Neural cell (in vitro differentiated cells): Measurements from ENCODE around the gene SULF2. TPM values are rescaled to one million over a fixed set of nuclear protein-coding genes. Genes with fewer than 3 reads are reported as not detected.

Experiments
- H2AFZ ChIP-seq: fragments of 200-600, 300-800 bp; sonication (generic), shearing (Covaris generic); 2 replicates; pipeline ENCODE4 v1.6.0; 2014; ENCODE audit warnings: low read depth, mild to moderate bottlenecking, antibody characterized with exemption, low read length, moderate library complexity
- H3F3A ChIP-seq: fragments of 200-600 bp; shearing (Covaris generic); 2 replicates; pipeline ENCODE4 v1.6.1; 2016; ENCODE audit warnings: mild to moderate bottlenecking, moderate library complexity, mixed read lengths, antibody characterized with exemption, low read length; ENCODE audit not compliant: insufficient read depth, poor library complexity, severe bottlenecking
- H3K27ac ChIP-seq: fragments of 200-600, 300-800 bp; sonication (generic), shearing (Covaris generic); 2 replicates; pipeline ENCODE4 v1.5.1; 2014; ENCODE audit warnings: mild to moderate bottlenecking, low read length, moderate library complexity
- H3K27me3 ChIP-seq: fragments of 300-800, 200-600 bp; sonication (generic), shearing (Covaris generic); 2 replicates; pipeline ENCODE4 v1.6.0; 2014; ENCODE audit warnings: mild to moderate bottlenecking, low read depth, low read length, moderate library complexity; ENCODE audit not compliant: insufficient read depth
- H3K36me3 ChIP-seq: fragments of 300-800, 200-600 bp; sonication (generic), shearing (Covaris generic); 2 replicates; pipeline ENCODE4 v1.5.1; 2014; ENCODE audit warnings: mild to moderate bottlenecking, antibody characterized with exemption, low read length, moderate library complexity; ENCODE audit not compliant: insufficient read depth
- H3K4me2 ChIP-seq: fragments of 300-800, 200-600 bp; sonication (generic), shearing (Covaris generic); 2 replicates; pipeline ENCODE4 v1.6.0; 2014; ENCODE audit warnings: mild to moderate bottlenecking, low read length
- H3K4me3 ChIP-seq: fragments of 300-800, 200-600 bp; sonication (generic), shearing (Covaris generic); 2 replicates; pipeline ENCODE4 v1.5.1; 2014; ENCODE audit warnings: mild to moderate bottlenecking, low read length, moderate library complexity
- H3K79me2 ChIP-seq: fragments of 200-600 bp; shearing (Covaris generic); replicated peaks from 2 replicates; pipeline ENCODE4 v1.6.0; 2014; ENCODE audit warnings: mild to moderate bottlenecking, low read length, moderate library complexity; ENCODE audit not compliant: insufficient read depth
- H3K9ac ChIP-seq: fragments of 300-800, 200-600 bp; sonication (generic), shearing (Covaris generic); 2 replicates; pipeline ENCODE4 v1.6.1; 2016; ENCODE audit warnings: mild to moderate bottlenecking, low read length, mixed read lengths
- H3K9me2 ChIP-seq: fragments of 200-600 bp; shearing (Covaris generic); 2 replicates; pipeline ENCODE4 v1.6.1; 2016; ENCODE audit warnings: mild to moderate bottlenecking, low read length, mixed read lengths; ENCODE audit not compliant: insufficient read depth
- H3K9me3 ChIP-seq: fragments of 200-600, 300-800 bp; sonication (generic), shearing (Covaris generic); 2 replicates; pipeline ENCODE4 v1.6.1; 2016; ENCODE audit warnings: mild to moderate bottlenecking, mixed run types, low read length, moderate library complexity, mixed read lengths
- H4K20me1 ChIP-seq: fragments of 200-600 bp; shearing (Covaris generic); 2 replicates; pipeline ENCODE4 v1.6.1; 2016; ENCODE audit warnings: mild to moderate bottlenecking, mixed run types; ENCODE audit not compliant: insufficient read depth
- CTCF ChIP-seq: fragments of 450-650 bp; IDR thresholded peaks from 2 replicates; pipeline ENCODE4 v1.5.1; 2014; ENCODE audit warnings: antibody characterized with exemption, mild to moderate bottlenecking, moderate library complexity; ENCODE audit not compliant: poor library complexity, severe bottlenecking
- EP300 ChIP-seq: fragments of 450-650 bp; conservative IDR thresholded peaks from 2 replicates; pipeline ENCODE4 v1.6.1; 2014; ENCODE audit warnings: antibody characterized with exemption, mild to moderate bottlenecking, moderate library complexity; ENCODE audit not compliant: poor library complexity, severe bottlenecking
- EZH2 ChIP-seq: fragments of 200-600, 300-800 bp; shearing (Covaris generic), sonication (generic); IDR thresholded peaks from 2 replicates; pipeline ENCODE4 v1.6.1; 2014; ENCODE audit warnings: antibody characterized with exemption, low read length, borderline replicate concordance, mild to moderate bottlenecking; ENCODE audit not compliant: insufficient read depth, poor library complexity, severe bottlenecking
- MXI1 ChIP-seq: fragments of 450-650 bp; conservative IDR thresholded peaks from 2 replicates; pipeline ENCODE4 v1.6.1; 2014; ENCODE audit warnings: antibody characterized with exemption, mild to moderate bottlenecking; ENCODE audit not compliant: poor library complexity, severe bottlenecking
- POLR2AphosphoS5 ChIP-seq: IDR thresholded peaks from 2 replicates; pipeline ENCODE4 v1.6.1; 2012
- RAD21 ChIP-seq: fragments of 450-650 bp; conservative IDR thresholded peaks from 2 replicates; pipeline ENCODE4 v1.6.1; 2014; ENCODE audit warnings: antibody characterized with exemption, mild to moderate bottlenecking, moderate library complexity
- SMC3 ChIP-seq: fragments of 450-650 bp; conservative IDR thresholded peaks from 2 replicates; pipeline ENCODE4 v1.6.1; 2014; ENCODE audit warnings: antibody characterized with exemption, mild to moderate bottlenecking, moderate library complexity; ENCODE audit not compliant: poor library complexity
- TAF1 ChIP-seq: IDR thresholded peaks from 2 replicates; pipeline ENCODE4 v1.6.1; 2012; ENCODE audit warnings: low read depth
- polyA plus RNA-seq: library from polyadenylated mRNA; depleted of rRNA; stranded (reverse); fragments of >200 nt; gene quantifications from 2 replicates; pipeline ENCODE4 v1.2.3, GENCODE V29; 2014
- TF ChIP-seq, protein P1 (sequence below): IDR thresholded peaks from 2 replicates; pipeline ENCODE4 v1.6.1; 2012; ENCODE audit warnings: borderline replicate concordance

Gene SULF2
- polyA plus RNA-seq, 1 donor from 2014 or later, result 30.0 TPM

DNA sequence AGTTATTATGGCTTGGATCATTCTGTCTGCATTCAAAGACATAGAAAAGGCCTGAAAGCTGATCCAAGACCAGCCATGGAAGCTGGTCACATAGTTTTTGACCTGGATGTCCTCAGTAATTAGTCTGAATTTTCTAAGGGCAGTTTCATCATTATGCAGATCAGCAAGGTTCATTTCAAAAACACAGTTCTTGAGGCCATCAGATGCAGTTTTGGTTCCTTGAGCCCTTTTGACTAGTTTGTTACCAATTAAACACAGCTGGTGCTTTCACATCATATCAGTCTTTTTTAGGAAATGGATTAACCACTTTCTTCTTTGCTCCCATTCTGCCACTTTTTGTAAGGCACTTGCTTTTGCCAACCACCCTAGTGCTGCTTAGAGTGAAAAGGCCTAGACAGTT is 154.2 kb downstream of the SULF2 start:
- Histone ChIP-seq H2AFZ (no peak overlapping the region), H3K27me3 (no peaks in the 10 kb centered on the region), H3K36me3 (peaks cover 3% of the 10 kb centered on the region), H3K79me2 (no peaks in the 10 kb centered on the region), H3F3A (no peaks in the 10 kb centered on the region), H3K9me3 (no peaks in the 10 kb centered on the region), H3K4me2 (no peak overlapping the region), H3K9me2 (no peaks in the 10 kb centered on the region), H3K9ac (no peak overlapping the region), H4K20me1 (no peaks in the 10 kb centered on the region), H3K4me3 (no peak overlapping the region), H3K27ac (no peak overlapping the region)
- TF ChIP-seq RAD21 (no peak), SMC3 (no peak), CTCF (no peak), TAF1 (no peak), POLR2AphosphoS5 (no peak), EZH2 (no peak), EP300 (no peak), MXI1 (no peak)
- TF ChIP-seq, protein P1, sequence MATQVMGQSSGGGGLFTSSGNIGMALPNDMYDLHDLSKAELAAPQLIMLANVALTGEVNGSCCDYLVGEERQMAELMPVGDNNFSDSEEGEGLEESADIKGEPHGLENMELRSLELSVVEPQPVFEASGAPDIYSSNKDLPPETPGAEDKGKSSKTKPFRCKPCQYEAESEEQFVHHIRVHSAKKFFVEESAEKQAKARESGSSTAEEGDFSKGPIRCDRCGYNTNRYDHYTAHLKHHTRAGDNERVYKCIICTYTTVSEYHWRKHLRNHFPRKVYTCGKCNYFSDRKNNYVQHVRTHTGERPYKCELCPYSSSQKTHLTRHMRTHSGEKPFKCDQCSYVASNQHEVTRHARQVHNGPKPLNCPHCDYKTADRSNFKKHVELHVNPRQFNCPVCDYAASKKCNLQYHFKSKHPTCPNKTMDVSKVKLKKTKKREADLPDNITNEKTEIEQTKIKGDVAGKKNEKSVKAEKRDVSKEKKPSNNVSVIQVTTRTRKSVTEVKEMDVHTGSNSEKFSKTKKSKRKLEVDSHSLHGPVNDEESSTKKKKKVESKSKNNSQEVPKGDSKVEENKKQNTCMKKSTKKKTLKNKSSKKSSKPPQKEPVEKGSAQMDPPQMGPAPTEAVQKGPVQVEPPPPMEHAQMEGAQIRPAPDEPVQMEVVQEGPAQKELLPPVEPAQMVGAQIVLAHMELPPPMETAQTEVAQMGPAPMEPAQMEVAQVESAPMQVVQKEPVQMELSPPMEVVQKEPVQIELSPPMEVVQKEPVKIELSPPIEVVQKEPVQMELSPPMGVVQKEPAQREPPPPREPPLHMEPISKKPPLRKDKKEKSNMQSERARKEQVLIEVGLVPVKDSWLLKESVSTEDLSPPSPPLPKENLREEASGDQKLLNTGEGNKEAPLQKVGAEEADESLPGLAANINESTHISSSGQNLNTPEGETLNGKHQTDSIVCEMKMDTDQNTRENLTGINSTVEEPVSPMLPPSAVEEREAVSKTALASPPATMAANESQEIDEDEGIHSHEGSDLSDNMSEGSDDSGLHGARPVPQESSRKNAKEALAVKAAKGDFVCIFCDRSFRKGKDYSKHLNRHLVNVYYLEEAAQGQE, result no peak

DNA sequence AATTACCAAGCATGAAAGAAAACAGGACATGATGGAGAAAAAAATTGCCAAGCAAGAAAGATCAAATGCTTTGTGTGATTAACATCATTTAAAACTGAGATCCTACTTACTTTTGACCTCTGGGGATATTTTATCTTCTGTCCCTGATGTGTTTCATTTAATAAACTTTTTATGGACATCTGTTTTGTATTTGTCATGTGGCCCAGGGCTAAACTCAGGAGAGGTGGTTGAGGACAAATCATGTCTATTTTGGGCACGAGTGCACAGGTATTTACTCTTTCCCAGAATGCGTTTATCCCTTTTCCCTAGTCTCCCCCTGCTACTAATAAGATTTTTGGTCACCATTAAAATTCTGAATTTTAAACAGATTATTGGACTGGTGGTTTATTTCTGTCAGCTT is 155.4 kb downstream of the SULF2 start:
- H3K9me3 ChIP-seq, result no peaks in the 10 kb centered on the region
- no peak overlapping the region for H3K9ac ChIP-seq
- H3K27ac ChIP-seq, result no peak overlapping the region
- H3K4me3 ChIP-seq, result no peak overlapping the region
- no peaks in the 10 kb centered on the region for H3K79me2 ChIP-seq
- no peak overlapping the region for H2AFZ ChIP-seq
- no peaks in the 10 kb centered on the region for H4K20me1 ChIP-seq
- no peaks in the 10 kb centered on the region for H3K36me3 ChIP-seq
- no peaks in the 10 kb centered on the region for H3K27me3 ChIP-seq
- no peak for TF ChIP-seq SMC3
- TF ChIP-seq, protein P1, result no peak
- no peak for TF ChIP-seq POLR2AphosphoS5
- no peak overlapping the region for H3K4me2 ChIP-seq
- H3F3A ChIP-seq, result no peaks in the 10 kb centered on the region
- H3K9me2 ChIP-seq, result no peaks in the 10 kb centered on the region
